GM21360 (cell line): ENCODE results near the gene IL23R.
"Not testable (repeated sequence)": the region's sequence is repeated elsewhere in the genome, so short reads cannot be mapped to it uniquely, and the experiment has no call there.

Experiments used
- ATAC-seq: cut with Tn5 transposase; IDR thresholded peaks from one replicate; pipeline ENCODE4 v1.9.1; 2021; ENCODE audit warnings: mild to moderate bottlenecking, moderate library complexity; ENCODE audit not compliant: unreplicated experiment

The IL23R gene, protein sequence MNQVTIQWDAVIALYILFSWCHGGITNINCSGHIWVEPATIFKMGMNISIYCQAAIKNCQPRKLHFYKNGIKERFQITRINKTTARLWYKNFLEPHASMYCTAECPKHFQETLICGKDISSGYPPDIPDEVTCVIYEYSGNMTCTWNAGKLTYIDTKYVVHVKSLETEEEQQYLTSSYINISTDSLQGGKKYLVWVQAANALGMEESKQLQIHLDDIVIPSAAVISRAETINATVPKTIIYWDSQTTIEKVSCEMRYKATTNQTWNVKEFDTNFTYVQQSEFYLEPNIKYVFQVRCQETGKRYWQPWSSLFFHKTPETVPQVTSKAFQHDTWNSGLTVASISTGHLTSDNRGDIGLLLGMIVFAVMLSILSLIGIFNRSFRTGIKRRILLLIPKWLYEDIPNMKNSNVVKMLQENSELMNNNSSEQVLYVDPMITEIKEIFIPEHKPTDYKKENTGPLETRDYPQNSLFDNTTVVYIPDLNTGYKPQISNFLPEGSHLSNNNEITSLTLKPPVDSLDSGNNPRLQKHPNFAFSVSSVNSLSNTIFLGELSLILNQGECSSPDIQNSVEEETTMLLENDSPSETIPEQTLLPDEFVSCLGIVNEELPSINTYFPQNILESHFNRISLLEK

DNA sequence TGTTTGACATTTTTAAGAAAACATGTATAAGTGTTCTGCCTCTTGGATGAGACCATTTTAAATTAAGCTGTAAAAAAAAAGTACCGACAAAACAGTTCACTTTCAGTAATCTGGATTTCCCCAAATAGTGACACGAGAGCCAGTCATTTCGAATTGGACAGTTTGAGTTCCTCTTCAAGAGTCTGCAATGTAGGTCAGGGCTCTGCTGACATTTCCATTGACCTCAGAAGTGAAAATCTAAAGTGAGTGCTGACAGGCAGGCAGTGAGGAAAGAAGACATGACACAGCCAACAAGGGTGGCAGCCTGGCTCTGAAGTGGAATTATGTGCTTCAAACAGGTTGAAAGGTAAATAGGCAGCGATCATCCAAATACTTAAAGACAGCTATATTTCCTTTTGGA is at the start of gene IL23R:
IL23R (plus strand) TSS at position 259 of the 400 bp plus-strand sequence. CDS start 1,667 bp downstream, outside the sequence.
- ATAC-seq, result peak; percentile 92

DNA sequence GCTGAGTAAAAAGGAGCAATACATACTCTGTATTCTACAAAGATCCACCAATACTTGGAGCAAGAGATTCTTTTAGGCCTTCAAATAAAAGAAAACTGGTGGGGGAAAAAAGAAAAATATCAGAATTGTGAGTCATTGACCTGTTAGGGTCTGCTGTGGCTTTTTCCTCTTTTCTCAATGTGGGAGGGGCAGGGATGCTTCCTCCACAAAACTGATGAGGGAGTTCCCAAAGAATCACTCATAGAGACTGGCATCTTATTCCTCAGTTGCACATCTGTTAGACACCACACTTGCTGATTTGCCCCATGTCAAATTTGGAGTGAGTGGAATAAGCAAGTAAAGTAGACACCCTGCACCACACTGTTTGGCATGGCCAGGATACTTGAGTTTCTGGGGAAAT is 48.1 kb upstream of the IL23R start:
- ATAC-seq, result no peak

DNA sequence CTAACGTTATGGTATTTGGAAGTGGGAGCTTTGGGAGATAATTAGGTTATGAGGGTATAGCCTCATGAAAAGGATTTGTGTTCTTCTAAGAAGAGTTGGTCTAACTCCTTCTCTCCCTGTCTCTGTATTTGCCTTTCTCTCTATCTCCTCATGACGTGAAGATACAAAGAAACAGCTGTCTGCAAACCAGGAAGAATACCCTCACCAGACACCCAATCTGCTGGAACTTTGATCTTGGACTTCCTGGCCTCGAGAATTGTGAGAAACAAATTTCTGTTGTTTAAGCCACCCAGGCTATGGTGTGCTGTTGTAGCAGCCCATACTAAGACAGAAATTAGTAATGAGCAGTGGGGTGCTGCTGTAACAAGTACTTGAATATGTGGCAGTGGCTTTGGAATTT is 47.6 kb upstream of the IL23R start:
- ATAC-seq, result no peak

DNA sequence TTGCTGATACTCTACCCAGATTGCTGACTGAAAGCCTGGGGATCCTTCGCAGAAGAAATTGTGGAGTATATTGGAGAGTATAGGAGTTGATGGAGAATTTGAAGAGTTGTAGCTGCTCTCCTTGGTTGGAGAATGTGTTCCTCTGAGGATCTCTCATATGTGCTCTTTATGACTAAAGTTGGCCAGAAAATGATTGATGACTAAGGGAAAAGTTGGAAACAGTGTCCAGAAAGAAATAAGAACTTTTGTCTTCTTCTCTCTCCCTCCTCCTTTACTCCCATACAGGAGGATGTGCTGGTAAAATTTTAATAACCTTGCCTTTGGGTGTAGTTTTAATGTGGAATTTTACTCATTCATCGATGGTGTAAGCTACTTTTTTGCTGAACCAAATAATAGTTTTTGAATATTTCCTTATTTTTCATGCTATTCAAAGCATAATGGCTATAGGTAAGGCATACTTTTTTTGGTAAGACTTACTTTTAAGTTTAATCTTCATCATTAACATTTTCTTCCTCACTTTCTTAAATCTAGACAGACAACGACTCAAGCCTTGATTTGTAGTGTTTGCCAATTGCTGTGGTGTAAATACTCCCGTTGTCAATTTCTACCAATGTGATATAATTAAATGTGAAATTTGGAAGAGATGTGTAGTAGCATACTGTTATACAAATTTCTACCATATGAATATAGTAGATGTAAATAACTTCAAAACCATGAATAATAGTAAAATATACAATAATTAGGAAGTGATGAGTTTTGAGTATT is 45.2 kb upstream of the IL23R start:
- no peak for ATAC-seq

DNA sequence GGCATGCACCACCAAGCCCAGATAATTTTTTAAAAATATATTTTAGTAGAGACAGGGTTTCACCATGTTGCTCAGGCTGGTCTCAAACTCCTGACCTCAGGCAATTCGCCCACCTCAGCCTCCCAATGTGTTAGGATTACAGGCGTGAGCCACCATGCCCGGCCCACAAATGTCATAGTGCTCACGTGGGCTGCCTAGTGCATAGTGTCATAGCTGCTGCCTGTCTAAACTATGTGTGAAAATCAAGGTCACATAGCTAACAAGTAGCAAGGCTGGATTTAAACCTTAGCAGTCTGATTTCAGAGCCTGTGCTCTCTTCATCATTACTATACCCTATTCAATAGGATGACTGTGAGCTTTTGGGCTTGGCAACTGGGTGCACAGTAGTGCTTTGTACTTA is 41.8 kb upstream of the IL23R start:
- ATAC-seq, result no peak

DNA sequence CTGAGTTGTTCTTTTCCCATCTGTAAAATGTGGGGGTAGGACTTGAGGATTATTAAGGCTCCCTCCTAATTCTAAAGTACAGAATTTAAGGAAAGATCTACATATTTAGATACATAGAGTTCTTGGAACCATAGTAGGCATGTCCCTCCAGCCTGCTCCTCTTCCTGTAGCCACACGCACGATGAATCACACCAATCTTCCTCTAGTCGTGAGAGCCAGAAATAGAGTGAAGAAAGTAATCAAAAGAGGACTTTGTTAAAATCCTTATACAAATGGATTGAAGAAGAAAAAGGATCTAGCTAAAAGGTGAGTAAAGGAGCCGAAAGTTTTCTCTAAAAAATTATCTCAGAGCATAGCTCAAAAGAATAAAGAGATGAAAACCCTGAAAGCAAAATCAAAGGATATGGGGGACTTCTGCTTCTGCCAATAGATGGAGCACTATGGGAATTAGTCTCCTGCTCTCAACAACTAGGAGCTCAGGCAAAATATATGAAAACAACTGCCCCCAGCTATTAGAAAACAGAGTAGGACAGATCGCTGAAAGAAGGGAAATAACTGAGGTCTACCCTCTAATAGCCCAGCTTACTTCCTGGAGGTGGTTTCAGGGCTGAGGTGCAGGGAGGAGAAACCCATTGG is 40.0 kb upstream of the IL23R start:
- ATAC-seq, result no peak

DNA sequence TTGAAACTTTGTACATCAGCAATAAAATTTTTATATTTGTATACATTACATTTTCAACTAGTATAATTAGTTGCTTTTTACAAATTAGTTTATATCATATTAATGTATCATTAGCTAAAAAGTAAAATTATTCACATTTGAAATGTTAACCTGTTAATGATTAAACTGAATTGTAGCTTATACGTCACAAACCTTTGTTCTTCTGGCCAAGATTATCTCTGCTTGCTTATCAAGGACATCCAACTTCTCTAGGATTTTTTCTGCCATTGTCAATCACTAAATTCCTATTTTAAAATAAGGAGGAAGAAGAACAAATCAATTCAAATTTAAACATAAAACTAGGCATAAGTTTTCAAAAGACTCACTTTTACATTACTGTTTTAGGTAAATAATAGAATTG is 39.3 kb upstream of the IL23R start:
- ATAC-seq, result no peak

DNA sequence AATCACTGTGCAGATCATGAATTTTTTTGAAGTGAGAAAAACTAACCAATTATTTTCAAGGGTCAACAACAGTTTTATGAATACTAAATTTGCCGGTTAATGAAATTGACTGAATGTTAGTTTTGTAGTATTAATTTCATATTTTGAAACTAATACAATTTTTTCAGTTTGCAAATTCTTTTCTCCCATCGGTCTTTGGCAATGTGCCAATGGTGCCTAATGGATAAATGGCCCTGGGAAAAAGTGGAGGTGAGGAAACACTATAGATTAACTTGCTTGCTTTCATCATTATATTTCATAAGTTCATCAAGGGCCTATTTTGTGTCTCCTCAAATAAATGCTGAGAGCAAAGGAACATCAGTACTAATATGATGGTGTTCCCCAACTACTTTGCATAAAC is 35.6 kb upstream of the IL23R start:
- ATAC-seq, result no peak

DNA sequence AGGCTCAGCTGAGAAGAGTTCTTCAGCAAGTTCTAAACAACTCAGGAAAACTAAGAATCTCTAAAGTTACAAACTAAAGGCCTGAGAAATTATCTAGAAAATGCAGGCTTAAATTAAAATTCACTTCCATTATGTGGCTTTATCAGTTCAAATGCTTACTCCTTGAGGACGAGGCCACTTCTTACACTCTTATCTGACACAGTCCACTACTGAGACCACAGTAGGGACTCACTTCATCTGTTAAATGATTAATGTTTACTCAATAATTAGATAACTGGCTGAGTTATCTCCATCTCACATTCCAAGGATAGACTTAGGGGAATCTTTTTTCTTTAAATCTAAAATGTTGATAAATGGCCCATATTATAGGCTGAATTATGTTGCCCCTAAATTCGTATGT is 33.1 kb upstream of the IL23R start:
- no peak for ATAC-seq

DNA sequence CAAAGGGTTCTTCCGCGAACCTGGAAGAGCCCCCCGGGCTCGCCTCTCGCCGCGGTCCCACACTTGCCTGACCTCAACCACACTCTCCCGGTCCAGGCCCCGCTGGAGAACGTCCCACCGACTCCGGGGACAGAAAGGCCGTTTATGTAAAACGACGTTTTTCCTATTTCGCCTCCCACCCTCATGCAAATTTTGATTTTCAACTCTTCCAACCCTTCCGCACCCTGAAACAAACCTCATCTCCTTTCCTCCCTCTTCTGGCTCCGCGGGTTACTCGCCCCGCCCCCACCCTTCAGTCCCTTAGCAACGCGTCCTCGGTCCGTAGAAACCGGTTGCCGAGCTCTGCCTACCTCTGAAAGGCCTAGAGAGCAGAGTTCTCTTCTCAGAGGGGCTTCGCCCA is 31.6 kb upstream of the IL23R start, which contains the start of gene C1orf141:
C1orf141 (minus strand) TSS at position 276 of the 400 bp plus-strand sequence. CDS start 7,730 bp downstream, outside the sequence.
- ATAC-seq, result no peak

DNA sequence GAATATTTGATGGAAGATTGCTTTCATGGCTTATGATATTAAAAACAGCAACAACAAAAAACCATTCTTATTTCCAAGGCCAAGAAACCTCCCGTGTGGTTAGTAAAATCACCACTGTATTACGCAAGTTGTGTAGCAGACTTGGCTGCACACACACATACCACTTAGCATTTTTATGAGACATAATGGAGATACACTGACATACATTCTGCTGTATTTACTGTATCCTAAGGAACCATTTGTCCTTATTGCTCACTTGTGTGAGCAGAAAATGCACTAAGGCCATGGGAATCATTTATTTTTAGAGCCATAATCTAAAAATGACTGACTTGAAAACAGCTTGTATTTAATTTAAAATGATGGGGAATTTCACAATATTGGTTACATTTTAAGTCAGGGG is 30.9 kb upstream of the IL23R start:
- ATAC-seq, result no peak

DNA sequence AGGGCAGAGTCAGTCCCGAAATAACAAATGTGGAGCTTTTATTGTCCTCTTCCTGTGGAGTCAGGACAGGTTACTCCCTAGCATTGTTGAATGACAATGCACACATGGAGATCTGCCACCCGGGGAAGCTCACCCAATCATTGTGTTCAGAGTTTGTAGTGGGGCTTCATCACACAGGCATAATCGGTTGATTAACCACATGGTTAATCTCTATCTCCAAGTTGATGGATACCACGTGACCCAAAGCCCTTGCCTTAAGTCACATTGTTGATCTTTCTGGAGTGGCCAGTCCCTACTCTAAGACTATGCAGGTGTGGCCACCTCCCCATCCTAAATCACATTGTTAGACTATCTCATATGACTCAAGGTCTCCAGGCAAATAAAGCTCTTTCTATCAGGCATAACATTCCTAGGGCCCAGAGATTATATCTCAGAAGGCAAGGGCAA is 28.9 kb upstream of the IL23R start:
- ATAC-seq, result no peak

DNA sequence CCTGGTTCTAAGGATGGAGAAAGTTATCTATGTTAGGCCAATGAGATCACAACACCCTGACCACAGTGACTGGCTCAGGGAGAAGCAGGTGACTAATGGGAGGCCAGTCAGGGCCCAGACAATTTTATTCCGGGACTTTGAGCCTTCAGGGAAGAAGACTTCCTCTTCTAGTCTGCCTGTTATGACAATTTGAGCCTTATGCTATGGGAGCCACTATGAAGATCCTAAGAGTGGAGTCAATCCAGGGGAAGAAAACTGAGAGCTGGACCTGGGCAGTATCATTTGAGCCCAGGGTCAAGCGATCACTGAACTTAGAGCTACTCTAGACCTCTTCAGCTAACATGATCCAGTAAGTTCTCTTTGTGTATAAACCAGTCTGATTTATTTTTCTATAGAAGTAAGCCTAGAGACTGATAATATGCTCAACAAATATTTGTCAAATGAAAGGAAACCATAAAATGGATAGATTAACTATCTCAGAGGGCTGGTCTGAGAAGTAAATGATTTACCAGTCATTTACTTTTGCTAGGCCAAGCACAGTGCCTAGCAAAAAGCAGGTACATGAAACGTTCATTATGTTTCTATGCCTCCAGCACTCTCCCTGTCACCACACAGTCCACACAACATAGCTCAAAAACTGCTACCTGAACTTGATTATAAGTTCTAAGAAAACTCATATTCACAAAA is 27.3 kb upstream of the IL23R start:
- ATAC-seq, result no peak

DNA sequence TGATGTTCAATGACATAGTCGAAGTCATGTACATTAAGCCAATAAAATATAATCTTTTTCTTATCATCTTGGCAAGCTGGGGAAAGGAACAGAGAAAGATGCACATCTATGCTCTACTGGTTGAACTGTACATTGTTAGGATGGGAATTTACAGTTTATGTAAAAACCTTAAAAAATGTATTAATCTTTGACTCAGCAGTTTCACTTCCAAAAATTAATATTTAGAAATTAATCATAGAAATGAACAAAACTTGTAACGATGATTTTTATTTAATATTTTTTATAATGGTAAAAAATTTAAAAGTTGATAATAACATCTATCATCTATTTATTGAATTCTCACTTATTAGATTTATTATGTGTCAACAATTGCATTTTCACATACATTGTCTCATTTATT is 25.8 kb upstream of the IL23R start:
- ATAC-seq, result no peak

DNA sequence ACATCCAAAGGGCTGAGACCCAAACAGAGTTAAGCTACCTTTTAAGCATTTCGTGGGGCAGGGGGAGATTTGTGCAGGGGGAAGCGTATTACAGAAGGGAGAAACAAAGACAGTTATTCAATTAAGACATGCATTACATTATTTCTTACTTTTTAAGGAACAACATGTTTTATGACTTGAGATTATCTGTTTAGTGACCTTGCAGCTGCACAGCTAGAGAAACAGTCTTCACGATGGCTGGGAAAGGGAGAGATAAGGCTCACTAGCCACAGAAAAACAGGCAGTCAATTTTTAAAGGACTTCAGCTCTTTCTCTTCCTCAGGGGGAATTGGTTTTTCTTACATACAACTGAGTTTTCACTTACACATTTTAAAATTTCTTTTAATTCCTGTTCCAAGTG is 24.4 kb upstream of the IL23R start:
- ATAC-seq, result not testable (repeated sequence)

DNA sequence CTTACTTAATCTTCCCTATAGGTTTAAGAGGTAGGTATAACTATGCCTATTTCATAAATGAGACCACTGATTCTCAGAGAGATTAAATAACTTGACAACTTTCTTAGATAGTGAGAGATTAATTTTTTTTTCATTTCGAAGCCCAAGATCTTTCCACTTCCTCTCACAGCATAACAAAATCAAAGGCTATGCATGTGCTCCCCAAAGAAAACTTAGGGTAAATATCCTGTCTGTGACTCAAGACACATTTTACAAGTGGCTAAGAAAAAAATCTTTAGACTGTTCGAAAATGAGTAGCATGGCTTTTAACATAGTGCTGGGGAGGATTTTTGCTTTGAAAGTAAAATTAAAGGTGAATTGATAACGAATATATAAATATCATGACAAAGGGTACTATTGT is 23.3 kb upstream of the IL23R start:
- no peak for ATAC-seq

DNA sequence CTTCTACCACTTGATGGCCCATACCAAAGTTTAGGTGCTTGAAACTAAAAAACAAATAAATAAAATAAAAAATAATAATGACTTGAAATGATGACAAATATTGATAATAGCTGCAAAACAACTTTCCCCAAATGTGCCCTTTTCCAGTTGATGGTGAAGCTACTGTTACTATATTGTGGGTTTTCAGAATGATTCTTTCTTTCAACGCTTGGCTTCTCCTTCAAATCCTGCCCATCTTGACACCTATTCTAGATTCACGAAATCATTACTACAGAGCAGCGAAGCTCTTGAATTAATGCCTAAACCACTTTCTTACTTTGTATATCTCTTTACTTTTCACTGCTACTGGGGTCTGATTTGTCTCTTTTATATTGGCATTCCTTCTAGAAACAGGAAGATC is 22.3 kb upstream of the IL23R start:
- no peak for ATAC-seq

DNA sequence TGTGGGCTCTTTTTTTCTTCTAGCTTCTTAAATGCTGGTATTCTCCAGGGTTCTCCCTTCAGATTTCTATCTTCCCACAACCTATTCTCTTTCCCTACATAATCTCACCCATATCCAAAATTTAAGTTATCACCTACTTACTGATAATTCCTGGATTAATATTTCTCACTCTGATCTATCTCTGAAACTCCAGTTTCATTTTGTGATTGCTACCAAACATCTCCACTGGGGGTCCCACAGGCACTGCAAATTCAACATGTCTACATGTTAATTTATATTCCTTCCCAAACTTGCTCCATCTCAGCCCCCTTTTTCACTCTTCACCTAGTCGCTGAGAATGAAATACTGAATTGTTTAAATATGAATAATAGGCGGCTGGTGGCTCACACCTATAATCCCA is 21.6 kb upstream of the IL23R start:
- no peak for ATAC-seq

DNA sequence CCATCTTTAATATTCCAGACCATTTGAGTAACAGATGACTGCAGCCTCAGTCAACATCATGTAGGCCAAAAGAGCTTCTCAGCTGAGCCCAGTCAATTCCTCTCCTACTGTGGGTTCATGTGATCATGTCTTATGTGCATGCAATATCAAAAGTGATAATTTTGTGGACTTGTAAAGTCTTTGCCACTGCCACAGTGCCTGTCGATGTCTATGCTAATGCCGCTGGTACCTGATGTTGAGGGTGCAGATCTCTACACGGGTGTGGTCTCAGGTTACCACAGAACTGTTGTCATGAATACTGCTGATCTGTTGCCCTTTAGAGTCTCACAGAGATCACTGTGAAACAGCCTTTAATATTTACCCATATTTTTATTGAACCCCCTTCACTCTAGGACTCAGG is 20.2 kb upstream of the IL23R start:
- ATAC-seq, result no peak

DNA sequence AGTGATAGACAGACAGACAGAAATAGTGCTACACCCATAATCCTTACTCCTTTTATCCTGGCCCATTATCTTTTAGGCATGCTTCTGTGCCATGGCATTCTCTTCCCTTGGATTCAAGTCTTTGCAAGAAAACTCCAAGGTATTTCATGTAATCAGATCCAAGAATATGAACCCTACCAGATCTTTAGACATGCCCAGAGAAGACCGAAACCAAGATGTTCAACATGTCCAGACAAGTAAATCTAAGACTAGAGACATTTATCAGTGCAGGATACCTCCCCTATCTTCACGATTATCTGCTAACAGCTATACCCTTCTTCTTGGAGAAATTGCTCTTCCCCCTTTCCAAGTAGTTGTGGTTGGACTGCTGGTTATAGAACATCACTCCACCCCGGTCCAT is 19.7 kb upstream of the IL23R start:
- no peak for ATAC-seq

DNA sequence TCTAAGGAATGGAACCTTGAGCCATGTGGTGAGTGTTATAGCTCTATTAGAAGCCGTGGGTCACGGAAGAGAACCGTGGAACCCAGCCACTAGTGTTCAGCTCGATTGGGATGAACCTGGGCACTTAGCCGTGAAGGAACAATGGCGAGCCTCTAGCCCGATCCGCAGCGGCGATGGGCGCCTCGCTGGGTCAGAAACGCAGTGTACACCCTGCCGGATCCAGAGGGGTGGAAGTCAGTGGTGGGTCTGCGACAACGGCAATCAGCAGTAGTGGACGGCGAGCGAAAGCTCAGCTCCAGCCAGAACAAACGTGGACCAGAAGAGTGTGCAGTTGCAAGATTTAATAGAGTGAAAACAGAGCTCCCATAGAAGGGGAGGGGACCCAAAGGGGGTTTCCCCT is 18.3 kb upstream of the IL23R start:
- not testable (repeated sequence) for ATAC-seq
